ENCODE data around the gene UBE2H.

Gene UBE2H

DNA sequence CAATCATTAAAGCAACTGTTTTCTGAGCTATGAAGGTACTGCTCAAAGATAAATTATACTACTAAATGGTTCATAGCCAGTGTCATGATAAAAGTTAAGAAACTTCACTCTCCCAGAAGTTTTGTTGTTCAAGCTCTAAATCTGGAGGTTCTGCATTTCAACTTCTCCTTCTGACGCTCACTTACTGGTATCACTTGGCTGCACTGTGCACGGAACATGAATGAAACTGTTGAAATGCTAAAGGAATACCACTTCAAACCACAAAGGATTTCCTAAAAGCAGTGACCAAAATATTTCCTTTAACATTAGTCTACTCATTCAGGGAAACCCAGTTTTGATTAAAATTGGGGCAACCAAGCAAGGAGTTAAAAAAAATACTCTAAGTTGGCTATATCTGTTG is 93.6 kb downstream of the UBE2H start:
- H3K36me3 ChIP-seq, result no peaks in the 10 kb centered on the region
- no peaks in the 10 kb centered on the region for H3K27me3 ChIP-seq
- no peak for DNase-seq
- peaks cover 14% of the 10 kb centered on the region for H3K4me1 ChIP-seq
- no peak for TF ChIP-seq CTCF (IDR thresholded peaks at IDR 0.05; ENCODE audit: low read depth, low read length)
- H3K4me3 ChIP-seq (ENCODE audit: low read depth, low read length), result no peak overlapping the region
- no peaks in the 10 kb centered on the region for H3K9me3 ChIP-seq

- no peaks in the 10 kb centered on the region for H3K36me3 ChIP-seq
- TF ChIP-seq CTCF (IDR thresholded peaks at IDR 0.05; ENCODE audit: low read depth, low read length), result no peak
- peaks cover 18% of the 10 kb centered on the region for H3K4me1 ChIP-seq
- no peak overlapping the region for H3K4me3 ChIP-seq (ENCODE audit: low read depth, low read length)
- H3K27me3 ChIP-seq, result no peaks in the 10 kb centered on the region
- no peaks in the 10 kb centered on the region for H3K9me3 ChIP-seq
- DNase-seq, result no peak
These were observed 94.3 kb downstream of the UBE2H start for GRCh38 chr7:129858490-129858889.

DNA sequence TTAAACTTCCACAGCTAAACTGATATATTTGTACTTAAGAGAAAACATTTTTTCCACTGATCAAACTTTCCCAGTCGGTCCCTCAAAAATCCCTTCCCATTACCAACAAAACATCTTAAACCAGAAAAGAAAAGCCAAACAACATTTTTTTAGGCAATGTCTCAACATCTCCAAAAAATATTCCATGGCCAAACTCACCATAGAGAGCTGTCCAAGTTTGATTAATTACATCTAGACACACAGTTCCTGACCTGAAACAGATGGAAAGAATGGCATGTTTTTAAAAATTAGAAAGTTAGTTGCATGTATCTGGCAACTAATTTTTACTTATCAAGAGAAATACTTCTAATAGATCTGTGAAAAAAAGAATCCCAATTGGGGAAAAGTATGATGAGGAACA is 95.4 kb downstream of the UBE2H start:
- DNase-seq, result no peak
- Histone ChIP-seq H3K27me3 (no peaks in the 10 kb centered on the region), H3K4me3 (ENCODE audit: low read depth, low read length) (no peak overlapping the region), H3K9me3 (no peaks in the 10 kb centered on the region), H3K36me3 (no peaks in the 10 kb centered on the region), H3K4me1 (peaks cover 26% of the 10 kb centered on the region)
- TF ChIP-seq CTCF (IDR thresholded peaks at IDR 0.05; ENCODE audit: low read depth, low read length), result no peak

DNA sequence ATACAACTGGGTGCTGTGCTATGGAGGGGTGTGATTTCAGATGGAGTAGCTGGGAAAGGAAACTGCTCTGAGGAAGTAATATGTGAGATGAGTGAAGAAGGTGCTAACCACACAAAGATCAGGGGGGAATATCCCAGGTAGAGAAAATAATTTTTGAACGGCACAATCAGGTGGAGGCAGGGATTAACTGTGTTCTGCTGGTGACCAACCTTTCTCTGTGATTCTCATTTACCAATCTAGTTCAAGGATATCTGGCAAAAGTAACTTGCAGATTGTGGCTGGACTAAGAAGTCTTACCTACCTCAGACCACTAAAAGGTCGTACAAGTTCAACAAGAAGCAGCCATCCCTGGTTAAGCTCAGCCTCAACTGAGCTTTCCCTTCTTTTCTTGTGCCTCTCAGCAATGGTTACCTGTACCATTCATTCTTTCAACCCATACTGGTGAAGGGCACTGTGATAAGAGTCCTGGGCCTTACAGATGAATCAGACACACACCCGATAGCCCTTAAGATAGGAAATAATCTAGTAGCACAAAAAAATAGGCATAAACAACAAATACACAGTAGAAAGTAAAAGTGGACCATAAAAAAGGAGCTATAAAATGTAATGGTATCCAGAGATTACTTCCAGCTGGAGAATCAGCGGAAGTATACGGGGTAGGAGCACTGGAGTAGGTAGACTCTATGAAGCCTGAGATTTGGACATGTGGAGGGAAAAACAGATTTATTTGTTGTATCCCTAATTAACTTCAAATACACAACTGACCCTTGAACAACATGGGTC is 96.6 kb downstream of the UBE2H start:
- Histone ChIP-seq H3K4me3 (ENCODE audit: low read depth, low read length) (no peak overlapping the region), H3K4me1 (peaks cover 26% of the 10 kb centered on the region), H3K9me3 (no peaks in the 10 kb centered on the region), H3K36me3 (no peaks in the 10 kb centered on the region), H3K27me3 (no peaks in the 10 kb centered on the region)
- DNase-seq, result no peak
- TF ChIP-seq CTCF (IDR thresholded peaks at IDR 0.05; ENCODE audit: low read depth, low read length), result no peak

DNA sequence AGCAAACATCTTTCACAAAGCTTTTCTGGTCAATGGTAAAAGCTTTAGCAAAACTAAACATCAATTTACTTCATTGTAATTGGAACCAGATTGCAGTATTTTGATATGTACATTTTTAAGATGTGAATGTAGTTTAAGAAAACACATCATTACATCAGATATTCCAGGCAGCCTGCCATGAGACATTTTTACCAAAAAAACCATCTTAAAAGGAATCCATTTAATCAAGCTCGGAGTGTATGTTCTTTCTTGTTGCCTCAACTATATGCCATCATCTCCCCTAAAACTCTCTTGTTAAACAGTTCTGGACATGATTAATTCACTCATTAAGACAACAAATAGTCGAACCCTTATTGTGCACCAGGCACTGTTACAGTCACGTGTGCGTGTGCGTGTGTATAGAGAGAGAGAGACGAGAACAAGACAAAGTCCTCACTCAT is 97.5 kb downstream of the UBE2H start:
- DNase-seq, result no peak
- Histone ChIP-seq H3K36me3 (no peaks in the 10 kb centered on the region), H3K27me3 (no peaks in the 10 kb centered on the region), H3K9me3 (no peaks in the 10 kb centered on the region), H3K4me1 (peaks cover 26% of the 10 kb centered on the region), H3K4me3 (ENCODE audit: low read depth, low read length) (no peak overlapping the region)
- TF ChIP-seq CTCF (IDR thresholded peaks at IDR 0.05; ENCODE audit: low read depth, low read length), result no peak

DNA sequence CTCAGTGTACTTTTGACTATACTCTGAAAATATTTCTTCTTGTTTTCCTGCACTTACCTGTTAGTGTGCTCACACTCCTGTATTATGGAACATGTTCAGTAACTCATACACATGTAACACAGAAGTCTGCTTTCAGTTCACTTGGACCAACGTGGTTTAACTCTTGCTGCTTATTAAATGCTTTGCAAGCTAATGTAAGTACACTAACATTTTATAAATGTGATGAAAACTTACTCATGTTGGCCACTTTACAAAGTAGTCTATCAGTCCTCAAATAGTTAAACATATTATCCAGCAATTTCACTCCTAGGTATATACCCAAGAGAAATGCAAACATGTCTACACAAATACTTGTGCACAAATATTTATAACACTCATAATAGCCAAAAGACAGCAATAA is 98.4 kb downstream of the UBE2H start:
- H3K9me3 ChIP-seq, result no peaks in the 10 kb centered on the region
- no peak for DNase-seq
- H3K4me1 ChIP-seq, result peaks cover 26% of the 10 kb centered on the region
- H3K27me3 ChIP-seq, result no peaks in the 10 kb centered on the region
- H3K4me3 ChIP-seq (ENCODE audit: low read depth, low read length), result no peak overlapping the region
- TF ChIP-seq CTCF (IDR thresholded peaks at IDR 0.05; ENCODE audit: low read depth, low read length), result no peak
- H3K36me3 ChIP-seq, result no peaks in the 10 kb centered on the region

All from BE2C (cell line).